IMR-90 (cell line): ENCODE results near the gene KDSR. TPM values are rescaled to one million over a fixed set of nuclear protein-coding genes. Genes with fewer than 3 reads are reported as not detected.

ENCODE experiments used
- ATAC-seq: fragments of 200-7000 bp; cut with Tn5 transposase; 2 replicates; pipeline ENCODE4 v1.9.1; 2020; ENCODE audit warnings: low read depth, mild to moderate bottlenecking, moderate library complexity
- BruUV-seq: library from RNA; stranded (reverse); fragments of 400-500 nt; replicated peaks from 2 replicates; lab custom pipeline; 2021; lab: Mats Ljungman, UMichigan
- CTCF ChIA-PET: fragments of 300-600 bp; formaldehyde crosslinking; extraction: SDS; loops from one replicate; lab custom pipeline; 2021; ENCODE audit warnings: antibody characterized with exemption; lab: Yijun Ruan, JAX
- POLR2A ChIA-PET: fragments of 300-600 bp; sonication (Branson Sonifier 250); formaldehyde crosslinking; loops from one replicate; lab custom pipeline; 2022; ENCODE audit warnings: antibody characterized with exemption; ENCODE audit not compliant: unreplicated experiment; lab: Charles Lee
- DNase-seq: peaks from one replicate; pipeline ENCODE4 v3.0.0; 2013
- H2AFZ ChIP-seq: replicated peaks from 2 replicates; pipeline ENCODE3; 2013; ENCODE audit warnings: low read length, mild to moderate bottlenecking; ENCODE audit not compliant: poor library complexity
- H2AK5ac ChIP-seq: 2 replicates; pipeline ENCODE4 v1.6.1; 2013; ENCODE audit warnings: low read depth, low read length, inconsistent platforms
- H2AK9ac ChIP-seq: replicated peaks from 2 replicates; pipeline ENCODE3; 2013; ENCODE audit warnings: mild to moderate bottlenecking, low read depth, low read length, moderate library complexity; ENCODE audit not compliant: poor library complexity
- H2BK120ac ChIP-seq: 2 replicates; pipeline ENCODE4 v1.6.1; 2013; ENCODE audit warnings: low read depth, low read length, inconsistent platforms
- H2BK15ac ChIP-seq: 3 replicates; pipeline ENCODE4 v1.6.1; 2013; ENCODE audit warnings: low read depth, low read length, inconsistent platforms
- H2BK20ac ChIP-seq: 2 replicates; pipeline ENCODE4 v1.6.1; 2013; ENCODE audit warnings: low read depth, mild to moderate bottlenecking, inconsistent platforms, low read length, moderate library complexity
- H2BK5ac ChIP-seq: 2 replicates; pipeline ENCODE4 v1.6.1; 2013; ENCODE audit warnings: mild to moderate bottlenecking, low read depth, low read length, inconsistent platforms; ENCODE audit not compliant: poor library complexity, severe bottlenecking
- H3K14ac ChIP-seq: replicated peaks from 2 replicates; pipeline ENCODE4 v1.6.1; 2013; ENCODE audit warnings: low read depth, low read length, inconsistent platforms
- H3K18ac ChIP-seq: 2 replicates; pipeline ENCODE4 v1.6.1; 2013; ENCODE audit warnings: low read depth, low read length, control low read depth
- H3K23ac ChIP-seq: 2 replicates; pipeline ENCODE4 v1.6.1; 2013; ENCODE audit warnings: low read depth, low read length, inconsistent platforms
- H3K27ac ChIP-seq: 2 replicates; pipeline ENCODE4 v1.5.1; 2013; ENCODE audit warnings: mild to moderate bottlenecking, control low read depth, low read length; ENCODE audit not compliant: insufficient read depth
- H3K27me3 ChIP-seq: 2 replicates; pipeline ENCODE4 v1.6.1; 2013; ENCODE audit warnings: low read length; ENCODE audit not compliant: control insufficient read depth, insufficient read depth
- H3K36me3 ChIP-seq: 2 replicates; pipeline ENCODE4 v1.6.1; 2013; ENCODE audit warnings: low read length, mixed read lengths; ENCODE audit not compliant: control insufficient read depth, insufficient read depth
- H3K4ac ChIP-seq: 2 replicates; pipeline ENCODE4 v1.6.1; 2013; ENCODE audit warnings: low read depth, low read length, inconsistent platforms
- H3K4me1 ChIP-seq: 2 replicates; pipeline ENCODE4 v1.6.1; 2013; ENCODE audit warnings: low read length, mixed read lengths; ENCODE audit not compliant: control insufficient read depth, insufficient read depth
- H3K4me2 ChIP-seq: 2 replicates; pipeline ENCODE4 v1.6.1; 2013; ENCODE audit warnings: low read depth, mild to moderate bottlenecking, control low read depth, low read length, moderate library complexity
- H3K4me3 ChIP-seq: 2 replicates; pipeline ENCODE4 v1.5.1; 2013; ENCODE audit warnings: low read depth, mild to moderate bottlenecking, control low read depth, low read length, moderate library complexity; ENCODE audit not compliant: insufficient read depth
- H3K56ac ChIP-seq: 2 replicates; pipeline ENCODE4 v1.6.1; 2013; ENCODE audit warnings: low read length, inconsistent platforms; ENCODE audit not compliant: insufficient read depth; ENCODE audit errors: extremely low read depth
- H3K79me1 ChIP-seq, 2 experiments: 2 replicates each; pipeline ENCODE4 v1.6.1; 2013; ENCODE audit warnings: low read length in 2 of 2, inconsistent platforms in 1 of 2, low read depth in 1 of 2
- H3K9ac ChIP-seq: 2 replicates; pipeline ENCODE4 v1.6.1; 2013; ENCODE audit warnings: low read depth, low read length, control low read depth
- H3K9me1 ChIP-seq: 2 replicates; pipeline ENCODE4 v1.6.1; 2013; ENCODE audit warnings: low read length, inconsistent platforms; ENCODE audit not compliant: insufficient read depth
- H3K9me3 ChIP-seq: 2 replicates; pipeline ENCODE4 v1.6.1; 2013; ENCODE audit warnings: low read length; ENCODE audit not compliant: control insufficient read depth, insufficient read depth
- H4K20me1 ChIP-seq: 2 replicates; pipeline ENCODE4 v1.6.1; 2013; ENCODE audit warnings: low read length, inconsistent platforms; ENCODE audit not compliant: insufficient read depth
- H4K5ac ChIP-seq: 2 replicates; pipeline ENCODE4 v1.6.1; 2013; ENCODE audit warnings: mild to moderate bottlenecking, low read depth, low read length, control low read depth
- H4K8ac ChIP-seq, 2 experiments: 2 replicates each; pipeline ENCODE4 v1.6.1; 2013; ENCODE audit warnings: low read depth in 2 of 2, low read length in 2 of 2, control low read depth in 1 of 2, inconsistent platforms in 1 of 2
- H4K91ac ChIP-seq: 2 replicates; pipeline ENCODE4 v1.6.1; 2013; ENCODE audit warnings: low read depth, low read length, inconsistent platforms; ENCODE audit not compliant: insufficient read depth
- BHLHE40 ChIP-seq: fragments of 150-350 bp; IDR thresholded peaks from 2 replicates; pipeline ENCODE4 v1.6.1; 2016; ENCODE audit warnings: mild to moderate bottlenecking, low read depth, low read length
- CEBPB ChIP-seq: IDR thresholded peaks from 2 replicates; pipeline ENCODE4 v1.6.1; 2012; ENCODE audit warnings: low read depth, low read length, improper control_type of control experiment
- CHD1 ChIP-seq: IDR thresholded peaks from 2 replicates; pipeline ENCODE4 v1.6.1; 2012; ENCODE audit warnings: low read depth, low read length, improper control_type of control experiment
- FOS ChIP-seq: fragments of 150-350 bp; IDR thresholded peaks from 2 replicates; pipeline ENCODE4 v1.6.1; 2016; ENCODE audit warnings: low read depth, low read length
- MAFK ChIP-seq: IDR thresholded peaks from 2 replicates; pipeline ENCODE4 v1.6.1; 2012; ENCODE audit warnings: low read depth, low read length, improper control_type of control experiment
- MAZ ChIP-seq: IDR thresholded peaks from 2 replicates; pipeline ENCODE4 v1.6.1; 2012; ENCODE audit warnings: low read depth, mild to moderate bottlenecking, low read length, improper control_type of control experiment, moderate library complexity, borderline replicate concordance
- MXI1 ChIP-seq: IDR thresholded peaks from 2 replicates; pipeline ENCODE4 v1.6.1; 2012; ENCODE audit warnings: low read depth, mild to moderate bottlenecking, low read length, moderate library complexity, borderline replicate concordance
- NFE2L2 ChIP-seq: fragments of 150-350 bp; IDR thresholded peaks from 2 replicates; pipeline ENCODE4 v1.6.1; 2016; ENCODE audit warnings: low read depth, mild to moderate bottlenecking, low read length
- POLR2A ChIP-seq: IDR thresholded peaks from 2 replicates; pipeline ENCODE4 v1.6.1; 2012; ENCODE audit warnings: mild to moderate bottlenecking, low read depth, low read length
- RAD21 ChIP-seq: IDR thresholded peaks from 2 replicates; pipeline ENCODE4 v1.6.1; 2012; ENCODE audit warnings: low read length, improper control_type of control experiment
- RCOR1 ChIP-seq: IDR thresholded peaks from 2 replicates; pipeline ENCODE4 v1.6.1; 2012; ENCODE audit warnings: mild to moderate bottlenecking, low read length, improper control_type of control experiment; ENCODE audit not compliant: insufficient replicate concordance
- RFX5 ChIP-seq: IDR thresholded peaks from 2 replicates; pipeline ENCODE4 v1.8.0; 2012; ENCODE audit warnings: low read depth, mild to moderate bottlenecking, low read length, moderate library complexity
- SMC3 ChIP-seq: fragments of 150-350 bp; IDR thresholded peaks from 2 replicates; pipeline ENCODE4 v1.6.1; 2016; ENCODE audit warnings: low read depth, mild to moderate bottlenecking, antibody characterized with exemption, low read length, moderate library complexity
- USF2 ChIP-seq: fragments of 150-350 bp; IDR thresholded peaks from 2 replicates; pipeline ENCODE4 v1.6.1; 2017; ENCODE audit warnings: mild to moderate bottlenecking, antibody characterized with exemption, low read length, low read depth
- WGBS, 2 experiments: methylation state at CpG; one replicate each; pipeline versions ENCODE4 v1.1.5 to v1.1.7; 2013; ENCODE audit warnings: missing lambda C conversion rate in 2 of 2; ENCODE audit not compliant: insufficient read length in 1 of 2; ENCODE audit errors: extremely low coverage in 2 of 2; 5-methylcytosine and 5-hydroxymethylcytosine counted together
- dilution Hi-C: fragments of 300-500 bp; cut with HindIII; formaldehyde crosslinking; loops from one replicate; pipeline ENCODE4 v1.14.3; 2018; ENCODE audit warnings: low sequenced_read_pairs; ENCODE audit not compliant: unreplicated experiment
- in situ Hi-C: fragments of 300-500 bp; cut with MboI; formaldehyde crosslinking; loops from 3 replicates; pipeline ENCODE4 v1.14.3; 2019; ENCODE audit warnings: low sequenced_read_pairs, inconsistent platforms, mixed read lengths
- intact Hi-C: fragments of 100-400 bp; cut with micrococcal nuclease; formaldehyde crosslinking; loops from 2 replicates; pipeline ENCODE4 v1.10.0; 2022
- polyA plus RNA-seq, 3 experiments: library from polyadenylated mRNA; depleted of rRNA; stranded (reverse); fragments of >200 nt; gene quantifications; 2 replicates each; pipeline ENCODE4 v1.2.3, GENCODE V29; 2012; ENCODE audit warnings: low replicate concordance in 1 of 3
- total RNA-seq: library from RNA; depleted of rRNA; stranded (reverse); fragments of >200 nt; gene quantifications from 2 replicates; pipeline ENCODE4 v1.2.3, GENCODE V29; 2012
- TF ChIP-seq, protein P1 (sequence below): fragments of 150-350 bp; IDR thresholded peaks from 2 replicates; pipeline ENCODE4 v1.6.1; 2016; ENCODE audit warnings: low read depth, mild to moderate bottlenecking, low read length, moderate library complexity, borderline replicate concordance
- TF ChIP-seq, protein P2 (sequence below): conservative IDR thresholded peaks from 2 replicates; pipeline ENCODE4 v1.5.1; 2012; ENCODE audit warnings: mild to moderate bottlenecking, low read depth, low read length, improper control_type of control experiment

Gene KDSR
- total and polyA plus RNA-seq, 2 of the 4 experiments (the other 2 are of a cell fraction) = 21.5 to 21.9 TPM

- Histone ChIP-seq H3K4ac (no peak overlapping the region), H2AK5ac (no peak overlapping the region), H3K79me1 (no peaks in the 10 kb centered on the region), H4K8ac (no peak overlapping the region), H2BK120ac (no peak overlapping the region), H2AK9ac (no peak overlapping the region), H2AFZ (no peak overlapping the region), H3K27ac (no peak overlapping the region), H2BK20ac (no peak overlapping the region), H3K36me3 (no peaks in the 10 kb centered on the region), H3K56ac (no peak overlapping the region), H3K4me1 (no peaks in the 10 kb centered on the region), H3K4me2 (no peak overlapping the region), H3K4me3 (no peak overlapping the region), H3K9me3 (no peaks in the 10 kb centered on the region), H4K20me1 (no peaks in the 10 kb centered on the region), H3K27me3 (peaks cover 1% of the 10 kb centered on the region), H3K14ac (no peak overlapping the region), H4K5ac (no peak overlapping the region), H3K18ac (no peak overlapping the region), H3K9ac (no peak overlapping the region), H2BK15ac (no peak overlapping the region), H3K9me1 (no peaks in the 10 kb centered on the region), H4K91ac (no peak overlapping the region), H3K23ac (no peak overlapping the region), H2BK5ac (no peak overlapping the region)
- in situ Hi-C loops = no loop called here
- CTCF ChIA-PET = no interaction called here
- BruUV-seq = no TSS peak
- intact Hi-C loops = no loop called here
- POLR2A ChIA-PET = no interaction called here
- no peak for TF ChIP-seq NFE2L2
- no peak for TF ChIP-seq FOS
- TF ChIP-seq MXI1 = no peak
- TF ChIP-seq POLR2A = no peak
- TF ChIP-seq, protein P1, sequence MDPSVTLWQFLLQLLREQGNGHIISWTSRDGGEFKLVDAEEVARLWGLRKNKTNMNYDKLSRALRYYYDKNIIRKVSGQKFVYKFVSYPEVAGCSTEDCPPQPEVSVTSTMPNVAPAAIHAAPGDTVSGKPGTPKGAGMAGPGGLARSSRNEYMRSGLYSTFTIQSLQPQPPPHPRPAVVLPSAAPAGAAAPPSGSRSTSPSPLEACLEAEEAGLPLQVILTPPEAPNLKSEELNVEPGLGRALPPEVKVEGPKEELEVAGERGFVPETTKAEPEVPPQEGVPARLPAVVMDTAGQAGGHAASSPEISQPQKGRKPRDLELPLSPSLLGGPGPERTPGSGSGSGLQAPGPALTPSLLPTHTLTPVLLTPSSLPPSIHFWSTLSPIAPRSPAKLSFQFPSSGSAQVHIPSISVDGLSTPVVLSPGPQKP = no peak
- TF ChIP-seq CHD1 = no peak
- no peak for TF ChIP-seq CEBPB
- TF ChIP-seq MAZ = no peak
- no peak for TF ChIP-seq USF2
- TF ChIP-seq RAD21 = no peak
- TF ChIP-seq RFX5 = no peak
- TF ChIP-seq RCOR1 = no peak
- TF ChIP-seq SMC3 = no peak
- no peak for TF ChIP-seq MAFK
- TF ChIP-seq BHLHE40 = no peak
- TF ChIP-seq, protein P2, sequence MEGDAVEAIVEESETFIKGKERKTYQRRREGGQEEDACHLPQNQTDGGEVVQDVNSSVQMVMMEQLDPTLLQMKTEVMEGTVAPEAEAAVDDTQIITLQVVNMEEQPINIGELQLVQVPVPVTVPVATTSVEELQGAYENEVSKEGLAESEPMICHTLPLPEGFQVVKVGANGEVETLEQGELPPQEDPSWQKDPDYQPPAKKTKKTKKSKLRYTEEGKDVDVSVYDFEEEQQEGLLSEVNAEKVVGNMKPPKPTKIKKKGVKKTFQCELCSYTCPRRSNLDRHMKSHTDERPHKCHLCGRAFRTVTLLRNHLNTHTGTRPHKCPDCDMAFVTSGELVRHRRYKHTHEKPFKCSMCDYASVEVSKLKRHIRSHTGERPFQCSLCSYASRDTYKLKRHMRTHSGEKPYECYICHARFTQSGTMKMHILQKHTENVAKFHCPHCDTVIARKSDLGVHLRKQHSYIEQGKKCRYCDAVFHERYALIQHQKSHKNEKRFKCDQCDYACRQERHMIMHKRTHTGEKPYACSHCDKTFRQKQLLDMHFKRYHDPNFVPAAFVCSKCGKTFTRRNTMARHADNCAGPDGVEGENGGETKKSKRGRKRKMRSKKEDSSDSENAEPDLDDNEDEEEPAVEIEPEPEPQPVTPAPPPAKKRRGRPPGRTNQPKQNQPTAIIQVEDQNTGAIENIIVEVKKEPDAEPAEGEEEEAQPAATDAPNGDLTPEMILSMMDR = no peak
- ATAC-seq (no peak), DNase-seq (no peak)
- dilution Hi-C loops = no loop called here
- 83% methylated on average over 3 of the region's 16 CpGs; no CpG with 5 or more reads in 1 of the 2 experiments for WGBS, 2 experiments
These were observed 83.5 kb downstream of the KDSR start for GRCh38 chr18:63283305-63284094.
